GM18867 (cell line): ENCODE measurements around the gene ANKS1A.

Experiments
- ATAC-seq: cut with Tn5 transposase; IDR thresholded peaks from one replicate; pipeline ENCODE4 v1.9.1; 2021; ENCODE audit warnings: mild to moderate bottlenecking, moderate library complexity; ENCODE audit not compliant: unreplicated experiment

ANKS1A gene

DNA sequence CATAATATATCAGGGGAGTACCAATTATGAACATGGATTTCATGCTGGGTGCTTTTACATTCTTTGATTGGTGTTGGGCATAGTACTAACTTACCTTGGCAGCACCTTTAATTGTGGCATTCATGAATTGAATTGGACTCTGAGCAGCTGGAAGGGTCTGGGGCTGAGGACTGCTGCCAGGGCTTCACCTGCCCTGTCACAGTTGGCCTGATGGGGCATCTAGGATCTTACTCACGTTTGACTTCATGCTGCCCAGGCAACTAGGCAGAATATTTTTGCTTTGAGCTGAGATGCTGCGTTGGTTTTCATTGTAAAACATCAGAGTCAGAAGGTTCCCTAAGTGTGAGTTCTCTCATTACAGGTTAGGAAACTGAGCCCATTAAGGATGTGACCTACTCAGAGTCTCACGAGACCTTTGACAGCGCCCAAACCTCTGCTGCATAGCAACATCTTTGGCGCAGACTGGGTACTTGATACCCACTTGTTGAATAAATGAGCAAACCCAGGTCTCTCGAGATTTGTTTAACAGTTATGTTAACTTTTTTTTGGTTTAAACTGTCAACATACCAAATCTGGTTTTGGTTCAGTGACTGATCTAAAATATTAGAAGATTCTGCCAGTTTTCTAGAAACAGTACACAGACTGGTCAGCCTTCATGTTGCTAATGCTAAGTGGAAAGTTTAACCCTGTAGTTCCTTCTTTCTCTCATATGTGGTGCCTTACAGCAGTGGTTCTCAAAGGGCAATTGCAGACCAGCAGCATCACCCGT lies 147.2 kb downstream of the ANKS1A start:
- no peak for ATAC-seq

GRCh38 chr6:35036828-35037663 lies 148.0 kb downstream of the ANKS1A start:
- no peak for ATAC-seq

DNA sequence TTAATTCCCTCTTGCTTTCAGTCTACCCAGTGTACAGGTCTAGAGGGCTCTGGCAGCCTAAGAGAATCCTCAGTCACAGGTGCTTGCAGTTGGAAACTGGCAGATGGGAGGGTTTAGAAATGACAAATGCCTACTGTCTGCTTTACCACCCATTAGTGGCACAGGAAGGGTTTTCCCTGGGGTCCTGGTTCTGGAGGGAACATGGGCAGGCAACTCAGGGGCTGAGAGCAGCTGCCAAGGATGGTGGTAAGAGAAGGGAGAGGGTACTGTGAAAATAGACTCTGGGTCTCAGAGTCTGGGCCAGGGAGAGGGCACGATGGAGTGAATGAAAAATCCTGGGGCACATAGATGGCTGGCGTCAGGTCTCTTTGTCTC lies 148.6 kb downstream of the ANKS1A start:
- ATAC-seq: no peak

DNA sequence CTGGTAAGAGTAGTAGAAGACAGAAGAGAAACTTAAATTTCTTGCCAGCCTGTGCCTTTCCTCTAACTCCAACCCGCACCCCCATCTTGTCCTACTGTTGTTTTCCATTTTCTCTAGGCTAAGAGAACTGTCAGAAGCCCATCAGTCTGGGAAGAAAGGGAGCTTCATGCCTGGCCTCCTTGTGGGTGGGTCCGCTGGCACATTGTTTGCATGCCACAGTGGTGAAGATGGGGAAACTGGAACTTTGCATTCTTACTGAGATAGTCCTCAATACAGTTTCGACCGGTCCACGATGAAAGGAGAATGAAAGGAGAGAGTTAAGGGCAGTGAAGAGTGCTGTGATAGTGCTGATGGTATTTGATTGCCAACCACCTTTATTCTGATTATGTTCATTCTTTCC lies 149.0 kb downstream of the ANKS1A start:
- no peak for ATAC-seq

DNA sequence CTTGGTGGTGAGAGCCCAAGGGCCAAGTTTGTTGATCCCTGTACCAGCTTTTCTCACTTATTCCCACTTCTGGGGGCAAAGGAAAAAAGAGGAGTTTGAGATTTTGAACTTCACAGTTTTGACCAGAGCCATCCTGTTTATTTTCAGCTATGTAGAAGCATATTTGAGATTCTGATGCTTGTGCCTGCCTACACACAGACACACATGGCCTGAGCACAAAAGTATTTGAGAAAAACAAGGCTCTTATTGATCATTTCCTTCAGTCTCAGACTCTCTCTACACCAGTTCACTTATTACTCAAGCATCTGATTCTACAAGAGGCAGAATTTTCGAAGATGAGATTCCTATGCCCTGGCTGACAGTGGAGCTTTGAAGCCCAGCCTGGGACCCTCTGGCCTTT lies 151.3 kb downstream of the ANKS1A start:
- ATAC-seq: no peak

DNA sequence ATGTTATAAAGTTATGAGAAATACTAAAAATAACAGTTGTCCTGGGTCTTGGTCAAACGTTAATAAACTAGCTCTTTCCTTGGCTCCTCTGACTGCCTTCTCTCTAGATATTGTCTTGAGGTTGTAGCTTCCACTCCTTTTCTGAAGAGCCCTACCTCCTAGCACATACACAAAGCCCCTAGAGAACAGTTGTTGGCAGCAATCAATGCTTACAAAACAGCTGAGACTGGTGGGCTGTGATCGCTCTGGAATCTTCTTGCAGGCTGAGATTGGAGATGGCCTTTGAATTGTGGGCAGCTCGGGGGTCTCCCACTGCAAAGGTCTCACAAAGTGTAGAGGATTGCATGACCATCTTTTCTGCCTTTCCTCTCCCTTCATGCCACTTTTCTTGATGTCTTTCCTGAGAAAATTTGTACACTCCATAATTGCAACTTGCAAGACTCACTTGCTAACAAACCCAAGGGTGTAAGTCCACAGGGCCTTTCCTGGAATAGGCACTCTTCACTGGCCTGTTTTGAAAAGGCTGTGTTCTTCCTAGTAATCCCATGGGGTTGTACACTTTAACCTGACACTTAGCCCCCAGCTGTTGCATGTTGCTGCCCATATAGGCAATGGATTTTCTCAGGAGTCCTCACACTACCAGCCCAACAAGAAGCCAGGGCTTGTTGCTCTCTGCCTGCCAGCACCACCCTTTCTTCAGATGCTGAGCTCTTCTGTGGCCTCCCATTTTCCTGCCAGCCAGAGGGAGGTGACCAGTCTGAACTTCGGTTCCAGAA lies 152.2 kb downstream of the ANKS1A start:
- ATAC-seq: no peak

DNA sequence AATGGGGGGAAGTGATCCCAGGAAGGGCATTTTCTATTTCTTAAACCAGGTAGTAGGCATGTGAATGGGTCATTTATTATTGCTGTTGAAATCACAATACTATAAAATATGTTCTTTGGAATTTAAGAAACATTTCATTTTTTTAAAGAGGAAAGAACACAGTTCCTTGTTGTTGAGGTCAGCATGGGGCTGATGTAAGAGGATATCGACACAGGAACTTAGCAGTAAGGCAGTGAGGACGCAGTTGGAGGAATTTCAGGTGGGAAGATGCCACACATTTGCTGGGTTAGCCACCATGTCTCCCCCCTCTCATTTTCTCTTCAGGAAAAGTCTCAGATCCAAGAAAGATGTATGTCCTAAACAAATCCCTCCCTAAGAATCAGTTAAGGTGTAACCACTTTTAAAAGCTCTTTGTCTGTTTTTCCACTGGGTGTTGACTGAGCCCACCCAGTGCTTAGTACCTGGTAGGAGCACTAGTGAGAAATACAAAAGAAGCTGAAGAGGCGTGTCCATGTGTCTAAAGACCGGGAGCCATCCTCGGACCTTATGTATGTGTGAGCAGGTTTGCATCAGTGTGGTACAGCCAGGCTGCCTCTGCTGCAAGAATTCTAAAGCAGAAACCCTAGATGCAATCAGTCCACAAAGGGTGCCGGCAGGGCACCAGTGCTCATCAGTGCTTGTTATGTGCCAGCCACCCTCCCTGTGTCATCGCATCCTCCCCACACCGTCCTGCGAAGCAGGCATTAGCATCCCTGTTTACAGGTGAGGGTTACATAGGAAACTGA lies 153.2 kb downstream of the ANKS1A start:
- no peak for ATAC-seq

DNA sequence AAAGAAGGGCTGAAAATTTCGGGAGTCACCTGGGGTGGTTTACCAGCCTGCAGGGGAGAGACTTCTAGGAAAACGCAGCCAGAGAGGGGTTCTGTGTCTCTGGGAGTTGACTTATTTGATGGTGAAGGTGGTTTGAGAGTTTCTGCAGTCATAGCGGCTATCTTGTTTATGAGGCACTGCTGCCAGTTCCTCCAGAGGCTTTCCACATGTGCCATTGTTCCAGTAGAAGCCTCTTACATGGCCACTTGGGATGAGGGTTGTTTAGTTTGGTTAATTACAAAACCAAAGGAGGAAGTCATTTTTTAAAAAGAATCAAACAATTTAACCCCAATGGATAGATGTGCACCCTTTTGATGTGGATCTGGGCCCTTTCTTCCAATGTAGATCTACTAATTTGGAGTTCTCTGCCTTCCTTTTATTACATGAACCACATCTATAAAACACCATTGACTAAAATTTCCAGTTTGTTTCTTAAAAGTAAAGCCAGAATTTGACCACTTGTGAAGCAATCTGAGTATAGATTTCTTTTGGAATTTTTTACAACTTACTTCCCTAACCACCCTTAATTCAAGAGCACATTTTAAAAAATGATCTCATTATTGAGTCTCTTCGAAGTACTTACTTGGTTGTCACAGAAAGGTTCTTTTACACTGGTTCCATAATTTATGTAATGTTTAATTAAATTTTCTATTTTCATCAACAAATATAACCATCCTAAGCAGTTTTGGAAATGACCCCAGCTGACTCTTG lies 154.5 kb downstream of the ANKS1A start:
- ATAC-seq: no peak

DNA sequence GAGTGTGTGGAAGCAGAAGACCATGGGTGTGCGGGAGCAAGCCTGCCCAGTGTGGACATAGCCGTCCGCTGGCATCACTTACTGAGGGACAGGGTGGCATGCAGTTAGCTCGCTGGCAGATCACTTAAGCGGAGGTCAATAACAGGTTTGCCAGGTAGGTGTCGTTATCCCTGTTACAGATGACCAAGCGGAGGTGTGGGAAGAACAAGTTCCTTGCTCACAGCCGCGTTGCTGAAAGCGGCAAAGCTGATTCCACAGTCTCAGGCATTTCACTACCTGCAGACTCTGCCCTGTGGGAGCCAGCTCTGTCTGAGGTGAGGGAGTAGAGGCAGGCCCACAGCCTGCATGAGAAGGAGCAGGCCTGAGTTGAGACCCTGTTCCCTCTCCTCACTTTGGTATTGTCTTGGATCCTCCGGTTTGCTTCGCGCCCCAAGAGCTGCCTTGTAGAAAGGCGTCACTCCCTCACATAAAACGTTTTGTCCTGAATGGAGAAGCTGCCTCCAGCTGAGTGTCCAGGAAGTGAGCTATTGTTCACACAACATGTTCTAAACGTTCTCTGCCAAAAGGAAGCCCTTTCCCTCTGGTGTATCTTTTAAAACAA lies 155.2 kb downstream of the ANKS1A start:
- no peak for ATAC-seq

- no peak for ATAC-seq
These were observed 155.8 kb downstream of the ANKS1A start for GRCh38 chr6:35044761-35045421.

DNA sequence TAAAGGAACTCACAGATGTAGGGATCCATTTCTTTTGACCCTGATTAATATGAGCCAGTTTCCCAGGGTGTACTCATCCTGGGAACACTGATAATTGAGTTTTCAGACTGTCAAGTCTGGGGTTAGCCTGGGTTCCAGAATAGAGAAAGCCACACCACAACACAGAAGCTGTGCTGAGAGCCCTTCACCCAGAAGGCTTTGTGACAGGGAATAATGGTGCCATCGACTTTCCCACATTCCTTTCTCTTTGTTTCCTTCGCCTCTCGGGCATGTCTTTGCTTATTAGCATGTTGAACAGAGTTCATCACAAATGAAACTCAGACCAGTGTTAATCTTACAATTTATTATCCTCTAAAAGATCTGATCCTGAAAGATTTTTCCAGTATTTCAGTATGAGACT lies 157.0 kb downstream of the ANKS1A start:
- no peak for ATAC-seq

- ATAC-seq: no peak
These were observed 157.8 kb downstream of the ANKS1A start for GRCh38 chr6:35046862-35047261.

GRCh38 chr6:35047265-35048011 lies 158.4 kb downstream of the ANKS1A start:
- no peak for ATAC-seq

DNA sequence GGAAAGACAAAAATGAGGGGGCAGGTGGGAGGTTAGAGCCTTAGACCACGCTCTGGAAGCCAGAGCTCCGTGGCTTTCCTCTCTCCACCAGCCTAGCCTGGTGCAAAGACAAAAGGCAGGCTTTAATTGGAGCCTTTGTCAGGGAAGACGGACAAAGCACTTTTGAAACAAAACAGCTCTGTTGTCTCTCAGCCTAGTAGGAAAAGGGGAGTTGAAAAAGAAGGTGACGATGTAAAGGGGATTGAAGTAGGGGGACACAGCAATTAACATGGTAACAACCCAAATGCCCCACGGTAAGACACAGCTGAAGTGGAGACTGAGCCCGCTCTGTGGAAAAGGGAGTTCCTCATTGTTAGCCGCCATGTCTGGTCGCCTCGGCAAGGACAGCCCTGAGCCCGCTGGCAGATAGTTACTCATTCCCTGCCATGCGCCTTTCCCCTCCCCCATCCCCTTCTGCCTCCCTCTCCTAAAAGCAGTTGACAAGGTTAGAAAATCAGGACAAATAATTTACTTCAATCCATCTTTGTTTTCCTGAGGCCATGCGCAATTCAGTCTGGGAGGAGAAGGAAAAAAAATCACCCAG lies 159.1 kb downstream of the ANKS1A start:
- no peak for ATAC-seq

- ATAC-seq: no peak
These were observed 159.6 kb downstream of the ANKS1A start for GRCh38 chr6:35048631-35049083.

GRCh38 chr6:35049156-35049735 lies 160.2 kb downstream of the ANKS1A start:
- no peak for ATAC-seq

DNA sequence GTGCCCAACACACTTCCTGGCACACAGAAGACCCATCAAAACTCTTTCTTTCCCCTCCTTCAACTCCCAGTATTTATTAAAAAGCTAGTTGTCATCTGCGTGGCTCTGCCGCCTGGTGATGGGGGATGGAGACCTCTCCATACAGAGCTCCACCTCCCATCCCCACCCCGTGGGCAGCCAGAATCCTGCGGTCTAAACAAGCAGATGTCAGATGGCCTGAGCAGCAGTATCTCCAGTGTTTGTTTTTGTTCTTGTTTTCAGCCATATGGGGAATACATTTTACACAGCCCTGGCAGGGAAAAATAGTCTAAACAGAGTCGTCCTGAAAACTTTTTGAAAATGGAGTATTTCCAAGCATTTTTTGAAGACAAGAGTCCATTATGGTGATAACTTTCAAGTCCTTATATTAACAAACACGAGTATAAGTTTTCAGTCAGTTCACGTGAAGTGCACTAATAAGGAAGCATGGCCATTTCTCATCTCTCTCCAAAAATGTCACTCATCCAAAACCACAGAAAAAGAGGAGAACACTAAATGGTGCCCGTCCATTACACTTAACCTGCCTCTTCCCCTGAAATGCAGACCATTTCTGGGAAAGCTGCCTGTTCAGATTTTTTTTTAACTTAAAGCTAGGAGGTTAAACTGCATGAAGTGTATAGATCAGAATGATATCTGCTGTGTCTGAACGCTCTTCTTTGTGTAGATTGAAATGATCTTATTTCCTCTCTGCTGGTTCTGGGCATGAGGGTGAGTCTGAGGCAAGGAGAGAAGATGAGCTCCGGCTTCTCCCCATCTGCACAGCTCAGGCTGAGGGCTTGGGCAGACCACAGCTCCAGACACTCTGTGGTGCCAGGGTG lies 161.1 kb downstream of the ANKS1A start:
- no peak for ATAC-seq
